Neuron (in vitro differentiated cells): Measurements from ENCODE around the gene SIRT7.

Source experiments
- H2AFZ ChIP-seq: one replicate; pipeline ENCODE4 v1.6.1; 2013; ENCODE audit warnings: low read depth, mild to moderate bottlenecking, inconsistent platforms, low read length, moderate library complexity
- H3K27me3 ChIP-seq: one replicate; pipeline ENCODE4 v1.6.1; 2013; ENCODE audit warnings: low read length; ENCODE audit not compliant: insufficient read depth
- H3K36me3 ChIP-seq: one replicate; pipeline ENCODE4 v1.6.1; 2013; ENCODE audit warnings: low read length; ENCODE audit not compliant: insufficient read depth
- H3K4me1 ChIP-seq: one replicate; pipeline ENCODE4 v1.6.1; 2013; ENCODE audit warnings: low read length; ENCODE audit not compliant: insufficient read depth
- H3K4me3 ChIP-seq: 2 replicates; pipeline ENCODE4 v1.5.1; 2013; ENCODE audit warnings: mild to moderate bottlenecking, low read length, moderate library complexity
- H3K9me3 ChIP-seq: one replicate; pipeline ENCODE4 v1.6.1; 2013; ENCODE audit warnings: low read length

SIRT7 gene

DNA sequence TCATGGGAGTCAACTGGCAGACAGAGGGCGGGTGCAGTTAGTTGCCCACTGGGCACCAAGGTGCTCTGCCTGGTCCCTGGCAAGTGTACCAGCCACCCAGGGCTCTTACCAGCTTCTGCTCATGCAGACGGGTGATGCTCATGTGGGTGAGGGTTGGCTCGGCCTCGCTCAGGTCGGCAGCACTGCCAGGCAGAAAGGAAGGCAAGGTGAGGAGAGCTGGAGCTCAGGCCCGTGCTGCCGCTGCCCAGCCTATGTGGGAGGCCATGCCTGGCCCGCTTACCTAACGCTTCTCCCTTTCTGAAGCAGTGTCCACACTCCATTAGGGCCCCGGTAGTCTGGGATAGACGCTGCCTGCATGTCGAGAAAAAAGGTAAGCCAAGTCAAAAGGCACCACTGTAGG lies 2.6 kb downstream of the SIRT7 start:
- Histone ChIP-seq H3K4me1 (peaks cover 16% of the 10 kb centered on the region), H3K9me3 (no peaks in the 10 kb centered on the region), H3K4me3 (no peak overlapping the region), H3K27me3 (no peaks in the 10 kb centered on the region), H3K36me3 (peaks cover 39% of the 10 kb centered on the region), H2AFZ (no peak overlapping the region)

DNA sequence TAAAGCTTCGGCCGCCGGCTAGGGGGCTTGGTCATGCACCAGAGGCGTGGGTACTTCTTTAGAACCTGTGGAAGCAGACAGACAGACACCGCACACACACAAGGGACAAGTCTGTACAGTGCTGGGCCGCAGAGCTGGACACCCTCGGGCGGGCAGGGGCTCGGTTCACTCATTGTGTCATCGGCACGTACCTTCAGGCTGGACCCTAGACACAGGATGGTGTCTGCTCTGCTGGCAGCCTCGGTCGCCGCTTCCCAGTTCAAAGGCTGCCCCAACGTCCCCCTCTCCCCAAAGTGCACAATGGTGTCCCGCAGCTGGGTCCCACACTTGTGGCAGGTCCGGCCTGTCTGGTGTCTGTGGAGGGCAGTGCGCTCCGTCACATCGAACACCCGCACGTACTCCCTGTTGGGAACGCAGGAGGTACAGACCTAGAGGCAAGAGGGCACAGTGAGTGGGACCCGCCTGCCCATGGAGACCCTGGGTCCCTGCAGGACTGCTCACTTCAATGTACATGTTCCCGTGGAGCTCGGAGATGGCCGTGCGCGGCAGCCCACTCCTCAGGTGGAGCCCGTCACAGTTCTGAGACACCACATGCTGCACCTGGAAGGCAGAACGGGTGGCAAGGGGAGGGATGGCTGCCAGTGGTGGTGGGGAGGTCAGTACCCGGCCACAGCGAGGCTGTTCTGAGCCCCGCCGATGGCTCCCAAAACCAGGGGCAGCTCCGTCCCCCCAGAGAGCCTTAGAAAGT lies 3.7 kb downstream of the SIRT7 start:
- H3K4me1 ChIP-seq, result peaks cover 24% of the 10 kb centered on the region
- H2AFZ ChIP-seq, result no peak overlapping the region
- H3K27me3 ChIP-seq, result no peaks in the 10 kb centered on the region
- H3K36me3 ChIP-seq, result peaks cover 39% of the 10 kb centered on the region
- H3K9me3 ChIP-seq, result no peaks in the 10 kb centered on the region
- H3K4me3 ChIP-seq, result no peak overlapping the region

DNA sequence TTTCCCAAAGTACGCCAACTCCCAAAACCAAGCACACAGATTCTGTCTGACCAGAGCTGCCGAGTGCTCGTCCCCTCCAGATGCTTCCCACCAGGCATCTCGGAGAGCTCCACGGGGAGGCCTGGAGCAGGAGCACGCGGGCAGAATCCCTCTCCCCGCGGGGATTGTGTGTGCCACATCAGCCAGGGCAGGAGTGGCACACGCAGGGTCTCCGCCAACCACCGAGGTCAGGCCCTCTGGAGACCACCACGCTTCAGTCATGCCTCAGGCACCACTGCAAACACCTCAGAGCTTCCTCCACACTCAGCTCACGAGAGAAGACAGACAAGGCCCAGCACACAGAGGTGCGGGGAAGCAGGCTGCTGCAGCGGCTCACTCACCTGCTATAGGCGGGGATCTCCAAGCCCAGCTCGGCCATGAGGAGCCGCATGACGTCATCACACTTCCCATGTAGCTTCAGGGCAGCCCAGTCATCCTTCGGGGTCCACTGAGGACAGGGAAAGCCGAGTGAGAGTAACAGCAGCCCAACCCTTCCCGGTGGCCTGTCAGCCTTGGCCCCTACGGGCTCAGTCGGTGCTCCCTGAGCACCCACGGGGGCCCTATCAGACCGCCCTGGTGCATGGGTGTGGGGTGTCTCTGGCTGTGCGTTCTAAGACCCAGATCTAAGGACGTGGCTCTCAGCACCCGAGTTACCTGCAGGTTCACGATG lies 4.4 kb downstream of the SIRT7 start:
- Histone ChIP-seq H3K4me3 (no peak overlapping the region), H3K9me3 (no peaks in the 10 kb centered on the region), H3K27me3 (no peaks in the 10 kb centered on the region), H3K4me1 (peaks cover 24% of the 10 kb centered on the region), H2AFZ (no peak overlapping the region), H3K36me3 (peaks cover 42% of the 10 kb centered on the region)

DNA sequence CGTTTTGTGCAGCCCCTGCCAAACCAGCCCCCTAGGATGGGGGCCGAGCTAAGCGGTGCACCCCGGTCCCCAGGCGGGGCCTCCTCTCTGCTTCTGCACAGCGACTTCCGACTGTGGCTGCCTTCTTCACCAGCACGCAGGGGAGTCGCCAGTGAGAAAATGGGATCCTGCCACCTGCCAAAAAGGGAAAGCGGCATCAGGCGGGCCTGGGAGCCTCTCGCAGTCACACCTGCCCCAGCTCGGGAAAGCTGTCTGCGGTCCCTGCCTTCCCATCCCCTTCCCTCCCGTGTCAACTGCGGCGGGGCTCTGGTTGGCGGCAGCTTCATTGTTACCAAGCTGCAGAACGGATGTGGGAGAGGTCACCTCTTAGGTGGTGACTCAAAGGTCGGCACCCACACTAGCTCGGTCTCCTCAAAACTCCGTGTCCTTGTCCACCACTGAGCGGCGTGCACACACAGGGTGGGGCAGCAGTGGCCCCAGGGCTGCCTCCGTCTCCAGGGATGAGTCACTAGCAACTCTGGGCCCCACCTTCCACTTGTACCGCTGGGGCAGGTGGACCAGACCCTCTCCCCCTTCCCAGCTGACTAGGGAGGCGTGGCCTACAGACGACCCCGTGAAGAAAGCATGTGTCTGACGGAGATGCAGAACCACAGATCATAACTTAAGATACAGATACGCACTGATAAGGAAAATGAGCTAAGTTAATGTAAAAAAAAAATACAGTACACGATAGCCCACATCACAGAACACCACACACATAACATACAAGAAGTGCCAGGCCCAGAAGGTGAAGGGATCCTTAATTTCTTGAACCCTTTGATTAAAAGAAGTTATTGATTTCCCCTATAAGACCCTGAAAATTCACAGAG lies 5.3 kb downstream of the SIRT7 start:
- H3K4me1 ChIP-seq, result peaks cover 20% of the 10 kb centered on the region
- H2AFZ ChIP-seq, result no peak overlapping the region
- peaks cover 49% of the 10 kb centered on the region for H3K36me3 ChIP-seq
- H3K27me3 ChIP-seq, result no peaks in the 10 kb centered on the region
- H3K9me3 ChIP-seq, result no peaks in the 10 kb centered on the region
- H3K4me3 ChIP-seq, result no peak overlapping the region

GRCh38 chr17:81911969-81912368 lies 6.0 kb downstream of the SIRT7 start:
- no peak overlapping the region for H2AFZ ChIP-seq
- H3K36me3 ChIP-seq, result peaks cover 55% of the 10 kb centered on the region
- H3K4me1 ChIP-seq, result peaks cover 15% of the 10 kb centered on the region
- H3K9me3 ChIP-seq, result no peaks in the 10 kb centered on the region
- H3K27me3 ChIP-seq, result no peaks in the 10 kb centered on the region
- H3K4me3 ChIP-seq, result no peak overlapping the region

- Histone ChIP-seq H3K4me3 (peak within 1 kb of the TSS; percentile 77), H3K9me3 (no peaks in the 10 kb centered on the region), H3K36me3 (peaks cover 56% of the 10 kb centered on the region), H2AFZ (peak within 1 kb of the TSS; percentile 9), H3K4me1 (peaks cover 11% of the 10 kb centered on the region), H3K27me3 (no peaks in the 10 kb centered on the region)
Observed at GRCh38 chr17:81911277-81911961, 6.6 kb downstream of the SIRT7 start, which contains the start of gene PCYT2. TSS of gene PCYT2 (minus strand) at chr17:81911399. CDS start at chr17:81911355, 44 bp downstream.

- H3K4me3 ChIP-seq, result peak overlapping the region; percentile 77
- H3K36me3 ChIP-seq, result peaks cover 56% of the 10 kb centered on the region
- H2AFZ ChIP-seq, result peak overlapping the region; percentile 9
- H3K4me1 ChIP-seq, result peaks cover 11% of the 10 kb centered on the region
- no peaks in the 10 kb centered on the region for H3K9me3 ChIP-seq
- H3K27me3 ChIP-seq, result no peaks in the 10 kb centered on the region
Observed at GRCh38 chr17:81910840-81911276, 7.1 kb downstream of the SIRT7 start.

DNA sequence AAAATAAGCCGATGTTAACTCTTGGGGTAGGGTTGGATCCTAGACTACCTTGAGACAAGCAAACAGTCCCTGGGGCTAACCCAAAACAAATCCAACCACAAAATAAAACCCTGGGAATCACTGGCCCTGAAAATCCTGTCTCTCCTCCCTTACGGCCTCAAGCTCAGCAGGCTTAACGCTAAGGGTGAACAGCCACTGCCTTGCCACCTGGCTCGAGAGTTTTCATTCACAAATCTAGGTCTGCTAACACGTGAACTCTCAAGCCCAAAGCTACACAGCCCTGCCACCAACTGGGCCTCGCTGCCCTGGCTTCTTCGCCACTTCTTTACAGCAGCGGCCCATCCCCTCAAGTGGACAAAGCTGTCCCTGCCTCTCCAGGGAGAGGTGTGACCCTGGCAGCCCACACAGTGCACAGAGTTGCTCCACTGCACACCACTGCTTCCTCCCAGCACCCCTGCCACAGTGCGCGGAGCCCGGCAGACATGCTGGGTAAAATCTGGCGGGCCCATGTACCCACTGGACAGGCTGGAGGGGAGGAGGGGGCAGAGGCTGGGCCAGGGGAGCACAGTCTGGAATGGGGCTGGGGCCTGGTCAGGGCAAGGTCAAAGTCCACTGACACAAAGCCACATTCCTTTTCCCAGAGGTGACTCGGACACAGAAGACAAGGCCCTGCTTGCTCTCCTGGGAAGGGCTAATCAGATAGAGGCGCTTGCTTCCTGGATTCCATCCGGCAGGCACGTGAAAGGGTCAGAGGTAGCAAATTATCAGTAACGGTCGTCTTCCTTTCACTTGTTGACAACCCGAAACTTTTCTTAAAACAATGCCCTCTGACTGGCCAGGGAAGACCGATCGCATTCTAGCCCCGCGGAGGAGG lies 7.8 kb downstream of the SIRT7 start:
- H3K9me3 ChIP-seq, result no peaks in the 10 kb centered on the region
- peaks cover 53% of the 10 kb centered on the region for H3K36me3 ChIP-seq
- H3K4me3 ChIP-seq, result peak overlapping the region; percentile 77
- H3K4me1 ChIP-seq, result peaks cover 11% of the 10 kb centered on the region
- H3K27me3 ChIP-seq, result no peaks in the 10 kb centered on the region
- peak overlapping the region; percentile 9 for H2AFZ ChIP-seq

DNA sequence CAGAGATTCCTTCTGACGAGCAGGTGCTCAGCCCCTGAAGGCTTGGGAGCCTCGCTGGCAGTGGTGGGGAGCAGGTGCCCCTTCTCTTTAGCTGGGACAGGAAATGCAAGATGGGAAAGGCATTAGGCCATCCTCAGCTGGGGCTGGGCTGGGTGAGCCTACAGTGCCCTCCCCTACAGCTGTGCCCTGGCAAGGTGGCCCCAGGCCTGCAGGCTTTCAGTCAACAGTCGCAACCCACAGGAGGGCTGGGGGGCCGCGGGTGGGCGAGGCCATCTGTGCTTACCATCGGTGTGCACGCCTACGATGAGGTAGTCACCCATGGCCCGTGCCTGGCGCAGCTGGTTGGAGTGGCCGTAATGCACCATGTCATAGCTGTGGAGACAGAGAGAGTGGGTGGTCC lies 8.7 kb downstream of the SIRT7 start:
- H3K27me3 ChIP-seq, result no peaks in the 10 kb centered on the region
- no peak overlapping the region for H3K4me3 ChIP-seq
- no peaks in the 10 kb centered on the region for H3K9me3 ChIP-seq
- peaks cover 45% of the 10 kb centered on the region for H3K36me3 ChIP-seq
- H2AFZ ChIP-seq, result no peak overlapping the region
- peaks cover 11% of the 10 kb centered on the region for H3K4me1 ChIP-seq

DNA sequence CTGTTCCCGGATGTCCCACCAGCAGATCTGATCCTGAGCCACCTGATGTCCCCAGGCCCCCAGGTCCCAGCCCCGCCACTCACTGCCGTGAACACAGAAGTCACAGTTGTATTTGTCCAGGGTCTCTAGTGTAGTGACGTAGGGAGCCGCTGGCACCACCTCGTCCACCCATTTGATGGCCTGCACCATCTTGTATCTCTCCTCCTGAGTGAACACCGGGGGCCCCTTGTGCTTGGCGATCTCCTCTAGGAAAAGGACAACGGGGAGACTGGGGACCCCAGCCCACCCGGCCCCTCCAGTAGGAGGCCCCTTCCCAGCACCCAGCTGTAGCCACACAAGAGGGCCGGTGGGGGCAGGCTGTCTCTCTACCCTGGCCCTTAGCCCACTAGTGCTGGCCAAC lies 9.2 kb downstream of the SIRT7 start:
- H2AFZ ChIP-seq, result no peak overlapping the region
- H3K9me3 ChIP-seq, result no peaks in the 10 kb centered on the region
- H3K4me1 ChIP-seq, result peaks cover 11% of the 10 kb centered on the region
- H3K36me3 ChIP-seq, result peaks cover 41% of the 10 kb centered on the region
- no peaks in the 10 kb centered on the region for H3K27me3 ChIP-seq
- H3K4me3 ChIP-seq, result no peak overlapping the region

DNA sequence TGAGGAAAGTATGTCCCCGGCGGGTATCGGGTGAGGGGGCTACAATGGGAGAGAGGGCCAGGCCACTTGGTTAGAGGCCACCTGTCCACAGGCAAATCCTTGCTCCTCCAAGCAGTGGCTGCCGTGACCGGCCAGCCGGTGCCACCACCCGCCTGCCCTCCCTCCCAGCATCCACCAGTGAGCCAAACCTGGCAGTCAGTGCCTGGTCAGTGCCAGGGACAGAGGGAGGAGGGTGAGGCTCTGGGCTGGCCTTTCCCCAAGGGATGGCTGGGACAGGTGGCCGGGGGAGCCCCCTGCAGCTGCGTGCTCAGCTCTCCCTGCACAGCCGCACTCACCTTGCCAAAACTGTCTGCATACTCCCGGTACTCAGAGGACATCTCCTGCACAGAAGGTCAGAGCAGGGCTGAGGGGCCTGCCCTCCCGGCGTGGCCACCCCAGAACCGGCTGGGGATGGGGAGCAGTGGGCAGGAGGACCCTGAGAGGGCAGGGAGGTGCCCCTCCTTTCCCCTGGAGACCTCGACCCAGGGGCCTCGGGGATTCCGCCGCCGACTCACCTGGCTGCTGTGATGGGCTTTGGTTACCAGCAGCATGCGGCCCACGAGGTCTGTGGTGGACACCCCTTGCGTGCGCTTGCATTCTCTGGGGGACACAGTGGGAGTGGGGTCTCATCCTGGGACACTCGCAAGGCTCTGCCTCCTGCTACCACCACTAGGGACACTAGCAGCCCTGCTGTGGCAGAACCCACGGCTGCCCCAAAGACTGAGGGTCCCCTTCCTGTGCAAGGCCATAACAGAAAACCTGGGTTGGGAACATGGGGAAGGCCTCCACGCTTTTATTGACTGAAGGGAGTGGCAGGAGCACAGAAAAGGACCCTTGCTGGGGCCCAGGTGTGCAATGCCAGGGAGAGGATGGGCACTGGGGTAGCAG lies 10.5 kb downstream of the SIRT7 start:
- H3K36me3 ChIP-seq, result peaks cover 28% of the 10 kb centered on the region
- H3K27me3 ChIP-seq, result no peaks in the 10 kb centered on the region
- H3K9me3 ChIP-seq, result no peaks in the 10 kb centered on the region
- H3K4me3 ChIP-seq, result no peak overlapping the region
- no peak overlapping the region for H2AFZ ChIP-seq
- H3K4me1 ChIP-seq, result peaks cover 11% of the 10 kb centered on the region
